IMR-90 (cell line): ENCODE results near the gene PLCL2. TPM values are rescaled to one million over a fixed set of nuclear protein-coding genes. Genes with fewer than 3 reads are reported as not detected.

ENCODE experiments used
- ATAC-seq: fragments of 200-7000 bp; cut with Tn5 transposase; 2 replicates; pipeline ENCODE4 v1.9.1; 2020; ENCODE audit warnings: low read depth, mild to moderate bottlenecking, moderate library complexity
- BruUV-seq: library from RNA; stranded (reverse); fragments of 400-500 nt; replicated peaks from 2 replicates; lab custom pipeline; 2021; lab: Mats Ljungman, UMichigan
- CTCF ChIA-PET: fragments of 300-600 bp; formaldehyde crosslinking; extraction: SDS; loops from one replicate; lab custom pipeline; 2021; ENCODE audit warnings: antibody characterized with exemption; lab: Yijun Ruan, JAX
- POLR2A ChIA-PET: fragments of 300-600 bp; sonication (Branson Sonifier 250); formaldehyde crosslinking; loops from one replicate; lab custom pipeline; 2022; ENCODE audit warnings: antibody characterized with exemption; ENCODE audit not compliant: unreplicated experiment; lab: Charles Lee
- DNase-seq: peaks from one replicate; pipeline ENCODE4 v3.0.0; 2013
- H2AFZ ChIP-seq: replicated peaks from 2 replicates; pipeline ENCODE3; 2013; ENCODE audit warnings: low read length, mild to moderate bottlenecking; ENCODE audit not compliant: poor library complexity
- H2AK5ac ChIP-seq: 2 replicates; pipeline ENCODE4 v1.6.1; 2013; ENCODE audit warnings: low read depth, low read length, inconsistent platforms
- H2AK9ac ChIP-seq: replicated peaks from 2 replicates; pipeline ENCODE3; 2013; ENCODE audit warnings: mild to moderate bottlenecking, low read depth, low read length, moderate library complexity; ENCODE audit not compliant: poor library complexity
- H2BK120ac ChIP-seq: 2 replicates; pipeline ENCODE4 v1.6.1; 2013; ENCODE audit warnings: low read depth, low read length, inconsistent platforms
- H2BK15ac ChIP-seq: 3 replicates; pipeline ENCODE4 v1.6.1; 2013; ENCODE audit warnings: low read depth, low read length, inconsistent platforms
- H2BK20ac ChIP-seq: 2 replicates; pipeline ENCODE4 v1.6.1; 2013; ENCODE audit warnings: low read depth, mild to moderate bottlenecking, inconsistent platforms, low read length, moderate library complexity
- H2BK5ac ChIP-seq: 2 replicates; pipeline ENCODE4 v1.6.1; 2013; ENCODE audit warnings: mild to moderate bottlenecking, low read depth, low read length, inconsistent platforms; ENCODE audit not compliant: poor library complexity, severe bottlenecking
- H3K14ac ChIP-seq: replicated peaks from 2 replicates; pipeline ENCODE4 v1.6.1; 2013; ENCODE audit warnings: low read depth, low read length, inconsistent platforms
- H3K18ac ChIP-seq: 2 replicates; pipeline ENCODE4 v1.6.1; 2013; ENCODE audit warnings: low read depth, low read length, control low read depth
- H3K23ac ChIP-seq: 2 replicates; pipeline ENCODE4 v1.6.1; 2013; ENCODE audit warnings: low read depth, low read length, inconsistent platforms
- H3K27ac ChIP-seq: 2 replicates; pipeline ENCODE4 v1.5.1; 2013; ENCODE audit warnings: mild to moderate bottlenecking, control low read depth, low read length; ENCODE audit not compliant: insufficient read depth
- H3K27me3 ChIP-seq: 2 replicates; pipeline ENCODE4 v1.6.1; 2013; ENCODE audit warnings: low read length; ENCODE audit not compliant: control insufficient read depth, insufficient read depth
- H3K36me3 ChIP-seq: 2 replicates; pipeline ENCODE4 v1.6.1; 2013; ENCODE audit warnings: low read length, mixed read lengths; ENCODE audit not compliant: control insufficient read depth, insufficient read depth
- H3K4ac ChIP-seq: 2 replicates; pipeline ENCODE4 v1.6.1; 2013; ENCODE audit warnings: low read depth, low read length, inconsistent platforms
- H3K4me1 ChIP-seq: 2 replicates; pipeline ENCODE4 v1.6.1; 2013; ENCODE audit warnings: low read length, mixed read lengths; ENCODE audit not compliant: control insufficient read depth, insufficient read depth
- H3K4me2 ChIP-seq: 2 replicates; pipeline ENCODE4 v1.6.1; 2013; ENCODE audit warnings: low read depth, mild to moderate bottlenecking, control low read depth, low read length, moderate library complexity
- H3K4me3 ChIP-seq: 2 replicates; pipeline ENCODE4 v1.5.1; 2013; ENCODE audit warnings: low read depth, mild to moderate bottlenecking, control low read depth, low read length, moderate library complexity; ENCODE audit not compliant: insufficient read depth
- H3K56ac ChIP-seq: 2 replicates; pipeline ENCODE4 v1.6.1; 2013; ENCODE audit warnings: low read length, inconsistent platforms; ENCODE audit not compliant: insufficient read depth; ENCODE audit errors: extremely low read depth
- H3K79me1 ChIP-seq, 2 experiments: 2 replicates each; pipeline ENCODE4 v1.6.1; 2013; ENCODE audit warnings: low read length in 2 of 2, inconsistent platforms in 1 of 2, low read depth in 1 of 2
- H3K9ac ChIP-seq: 2 replicates; pipeline ENCODE4 v1.6.1; 2013; ENCODE audit warnings: low read depth, low read length, control low read depth
- H3K9me1 ChIP-seq: 2 replicates; pipeline ENCODE4 v1.6.1; 2013; ENCODE audit warnings: low read length, inconsistent platforms; ENCODE audit not compliant: insufficient read depth
- H3K9me3 ChIP-seq: 2 replicates; pipeline ENCODE4 v1.6.1; 2013; ENCODE audit warnings: low read length; ENCODE audit not compliant: control insufficient read depth, insufficient read depth
- H4K20me1 ChIP-seq: 2 replicates; pipeline ENCODE4 v1.6.1; 2013; ENCODE audit warnings: low read length, inconsistent platforms; ENCODE audit not compliant: insufficient read depth
- H4K5ac ChIP-seq: 2 replicates; pipeline ENCODE4 v1.6.1; 2013; ENCODE audit warnings: mild to moderate bottlenecking, low read depth, low read length, control low read depth
- H4K8ac ChIP-seq, 2 experiments: 2 replicates each; pipeline ENCODE4 v1.6.1; 2013; ENCODE audit warnings: low read depth in 2 of 2, low read length in 2 of 2, control low read depth in 1 of 2, inconsistent platforms in 1 of 2
- H4K91ac ChIP-seq: 2 replicates; pipeline ENCODE4 v1.6.1; 2013; ENCODE audit warnings: low read depth, low read length, inconsistent platforms; ENCODE audit not compliant: insufficient read depth
- RCOR1 ChIP-seq: IDR thresholded peaks from 2 replicates; pipeline ENCODE4 v1.6.1; 2012; ENCODE audit warnings: mild to moderate bottlenecking, low read length, improper control_type of control experiment; ENCODE audit not compliant: insufficient replicate concordance
- RFX5 ChIP-seq: IDR thresholded peaks from 2 replicates; pipeline ENCODE4 v1.8.0; 2012; ENCODE audit warnings: low read depth, mild to moderate bottlenecking, low read length, moderate library complexity
- WGBS, 2 experiments: methylation state at CpG; one replicate each; pipeline versions ENCODE4 v1.1.5 to v1.1.7; 2013; ENCODE audit warnings: missing lambda C conversion rate in 2 of 2; ENCODE audit not compliant: insufficient read length in 1 of 2; ENCODE audit errors: extremely low coverage in 2 of 2; 5-methylcytosine and 5-hydroxymethylcytosine counted together
- dilution Hi-C: fragments of 300-500 bp; cut with HindIII; formaldehyde crosslinking; loops from one replicate; pipeline ENCODE4 v1.14.3; 2018; ENCODE audit warnings: low sequenced_read_pairs; ENCODE audit not compliant: unreplicated experiment
- in situ Hi-C: fragments of 300-500 bp; cut with MboI; formaldehyde crosslinking; loops from 3 replicates; pipeline ENCODE4 v1.14.3; 2019; ENCODE audit warnings: low sequenced_read_pairs, inconsistent platforms, mixed read lengths
- intact Hi-C: fragments of 100-400 bp; cut with micrococcal nuclease; formaldehyde crosslinking; loops from 2 replicates; pipeline ENCODE4 v1.10.0; 2022
- polyA plus RNA-seq, 3 experiments: library from polyadenylated mRNA; depleted of rRNA; stranded (reverse); fragments of >200 nt; gene quantifications; 2 replicates each; pipeline ENCODE4 v1.2.3, GENCODE V29; 2012; ENCODE audit warnings: low replicate concordance in 1 of 3
- total RNA-seq: library from RNA; depleted of rRNA; stranded (reverse); fragments of >200 nt; gene quantifications from 2 replicates; pipeline ENCODE4 v1.2.3, GENCODE V29; 2012
- TF ChIP-seq, protein P1 (sequence below): fragments of 150-350 bp; IDR thresholded peaks from 2 replicates; pipeline ENCODE4 v1.6.1; 2017; ENCODE audit warnings: mild to moderate bottlenecking, antibody characterized with exemption, low read length, low read depth
- TF ChIP-seq, protein P2 (sequence below): fragments of 150-350 bp; IDR thresholded peaks from 2 replicates; pipeline ENCODE4 v1.6.1; 2016; ENCODE audit warnings: low read depth, mild to moderate bottlenecking, low read length, moderate library complexity, borderline replicate concordance

The PLCL2 gene
- total and polyA plus RNA-seq, 2 of the 4 experiments (the other 2 are of a cell fraction) = 0.92 to 3.8 TPM

DNA sequence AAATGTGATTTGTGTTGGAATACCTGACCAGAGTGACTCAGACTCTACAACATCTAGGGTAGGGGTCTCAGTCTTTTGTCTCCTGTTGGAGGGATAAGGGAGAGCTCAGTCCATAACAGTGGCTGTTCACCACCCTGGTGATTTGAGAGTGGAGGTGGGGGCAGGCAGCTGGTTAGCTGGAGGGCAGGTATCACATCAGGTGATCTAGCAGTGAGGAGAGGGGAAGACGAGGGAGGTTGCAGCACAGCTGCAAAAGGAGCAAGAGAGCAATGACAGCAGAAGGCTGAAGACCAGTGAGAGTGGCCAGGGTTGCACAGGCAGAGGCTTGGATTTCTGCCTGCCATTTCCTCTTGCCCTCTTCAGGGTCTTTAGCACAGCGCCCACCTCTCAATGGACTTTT lies 38.4 kb downstream of the PLCL2 start:
- POLR2A ChIA-PET = no interaction called here

More for the DNA sequence above, 38.4 kb downstream of the PLCL2 start:
- DNase-seq = no peak
- no peaks in the 10 kb centered on the region for H3K9me1 ChIP-seq
- H3K79me1 ChIP-seq = no peaks in the 10 kb centered on the region
- no CpG with 5 or more reads among the region's 2 CpGs for WGBS, 2 experiments
- TF ChIP-seq, protein P1, sequence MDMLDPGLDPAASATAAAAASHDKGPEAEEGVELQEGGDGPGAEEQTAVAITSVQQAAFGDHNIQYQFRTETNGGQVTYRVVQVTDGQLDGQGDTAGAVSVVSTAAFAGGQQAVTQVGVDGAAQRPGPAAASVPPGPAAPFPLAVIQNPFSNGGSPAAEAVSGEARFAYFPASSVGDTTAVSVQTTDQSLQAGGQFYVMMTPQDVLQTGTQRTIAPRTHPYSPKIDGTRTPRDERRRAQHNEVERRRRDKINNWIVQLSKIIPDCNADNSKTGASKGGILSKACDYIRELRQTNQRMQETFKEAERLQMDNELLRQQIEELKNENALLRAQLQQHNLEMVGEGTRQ = no peak
- TF ChIP-seq RCOR1 (no peak), RFX5 (no peak)
- TF ChIP-seq, protein P2, sequence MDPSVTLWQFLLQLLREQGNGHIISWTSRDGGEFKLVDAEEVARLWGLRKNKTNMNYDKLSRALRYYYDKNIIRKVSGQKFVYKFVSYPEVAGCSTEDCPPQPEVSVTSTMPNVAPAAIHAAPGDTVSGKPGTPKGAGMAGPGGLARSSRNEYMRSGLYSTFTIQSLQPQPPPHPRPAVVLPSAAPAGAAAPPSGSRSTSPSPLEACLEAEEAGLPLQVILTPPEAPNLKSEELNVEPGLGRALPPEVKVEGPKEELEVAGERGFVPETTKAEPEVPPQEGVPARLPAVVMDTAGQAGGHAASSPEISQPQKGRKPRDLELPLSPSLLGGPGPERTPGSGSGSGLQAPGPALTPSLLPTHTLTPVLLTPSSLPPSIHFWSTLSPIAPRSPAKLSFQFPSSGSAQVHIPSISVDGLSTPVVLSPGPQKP = no peak
- H2AFZ ChIP-seq = no peak overlapping the region
- H3K23ac ChIP-seq = no peak overlapping the region
- H3K27ac ChIP-seq = no peak overlapping the region
- ATAC-seq = no peak
- no peaks in the 10 kb centered on the region for H3K4me1 ChIP-seq
- H4K8ac ChIP-seq = no peak overlapping the region
- H2AK5ac ChIP-seq = no peak overlapping the region
- no peaks in the 10 kb centered on the region for H3K36me3 ChIP-seq
- H3K9ac ChIP-seq = no peak overlapping the region
- H2AK9ac ChIP-seq = no peak overlapping the region
- no peak overlapping the region for H4K5ac ChIP-seq
- in situ Hi-C loops (no loop called here), intact Hi-C loops (no loop called here), dilution Hi-C loops (no loop called here)
- H4K91ac ChIP-seq = no peak overlapping the region
- H4K20me1 ChIP-seq = no peaks in the 10 kb centered on the region
- no TSS peak for BruUV-seq
- H2BK120ac ChIP-seq = no peak overlapping the region
- no peaks in the 10 kb centered on the region for H3K27me3 ChIP-seq
- no peaks in the 10 kb centered on the region for H3K9me3 ChIP-seq
- H3K56ac ChIP-seq = no peak overlapping the region
- H2BK20ac ChIP-seq = no peak overlapping the region
- no peak overlapping the region for H3K14ac ChIP-seq
- no peak overlapping the region for H3K4me3 ChIP-seq
- H3K18ac ChIP-seq = no peak overlapping the region
- H3K4me2 ChIP-seq = no peak overlapping the region
- H2BK15ac ChIP-seq = no peak overlapping the region
- H3K4ac ChIP-seq = no peak overlapping the region
- no peak overlapping the region for H2BK5ac ChIP-seq
- CTCF ChIA-PET = no interaction called here
